NCI-H1092 (cell line): ENCODE measurements around the gene CTTNBP2.

Source experiments
- DNase-seq: peaks from one replicate; lab custom pipeline; 2025; lab: John Stamatoyannopoulos, UW

The CTTNBP2 gene

GRCh38 chr7:117782761-117783160, 90.5 kb downstream of the CTTNBP2 start:
- no peak for DNase-seq

GRCh38 chr7:117781707-117782106, 91.5 kb downstream of the CTTNBP2 start:
- DNase-seq: no peak

DNA sequence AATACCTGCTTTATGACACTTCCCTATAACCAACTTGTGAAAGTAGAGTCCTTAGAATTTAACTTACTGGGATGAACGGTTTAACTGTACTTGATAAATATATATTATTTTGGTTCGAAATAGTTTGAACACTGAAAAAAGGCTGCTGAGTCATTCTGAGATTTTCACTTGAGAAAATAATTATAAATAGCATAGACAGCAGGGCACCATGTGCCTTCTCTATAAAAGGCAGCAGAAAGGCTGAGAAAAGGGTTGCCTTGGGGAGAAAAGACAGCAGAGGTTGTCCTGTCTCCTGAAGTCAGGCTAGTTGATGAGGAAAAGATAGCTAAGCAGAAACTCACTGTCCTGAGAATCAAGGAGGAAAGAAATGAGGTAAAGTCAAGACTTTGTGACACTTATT, 92.4 kb downstream of the CTTNBP2 start:
- DNase-seq: no peak

GRCh38 chr7:117777335-117778142, 95.7 kb downstream of the CTTNBP2 start:
- DNase-seq: peak; percentile 26

DNA sequence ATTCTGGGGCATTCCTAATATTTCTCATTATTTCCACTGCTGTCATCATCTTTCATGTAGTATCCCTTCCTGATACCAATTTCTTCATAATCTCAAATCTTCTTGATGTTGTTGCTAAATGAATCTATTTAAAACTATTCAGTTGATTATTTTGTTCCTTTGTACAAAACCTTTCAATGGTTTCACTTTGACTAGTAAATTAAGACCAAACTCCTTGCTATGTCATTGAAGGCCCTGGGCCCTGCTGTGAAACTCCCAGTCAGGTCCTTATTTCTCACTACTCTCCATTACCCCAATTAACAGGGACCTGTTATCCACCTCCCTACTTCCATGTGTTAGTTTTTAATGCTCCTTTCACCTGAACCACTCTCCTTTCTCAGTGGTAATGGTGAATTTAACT, 97.0 kb downstream of the CTTNBP2 start:
- no peak for DNase-seq

DNA sequence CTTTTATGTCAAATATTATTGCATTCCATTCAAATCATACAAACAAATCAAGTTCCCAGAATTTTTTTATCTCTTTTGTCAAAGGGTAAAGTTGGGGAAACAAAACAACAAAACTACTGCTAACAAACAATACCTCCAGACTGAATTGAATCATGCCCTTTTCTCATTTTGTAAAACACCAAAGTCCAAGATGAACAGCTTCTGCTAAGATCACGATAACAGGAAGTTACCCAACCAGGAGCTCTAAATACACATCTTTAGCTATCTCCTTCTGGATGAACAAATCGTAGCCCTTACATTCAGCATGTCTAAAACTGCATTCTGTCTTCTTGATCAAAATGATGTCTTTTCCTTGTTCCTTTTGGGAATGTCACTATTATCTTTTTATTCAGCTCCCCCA, 97.4 kb downstream of the CTTNBP2 start:
- DNase-seq: no peak

DNA sequence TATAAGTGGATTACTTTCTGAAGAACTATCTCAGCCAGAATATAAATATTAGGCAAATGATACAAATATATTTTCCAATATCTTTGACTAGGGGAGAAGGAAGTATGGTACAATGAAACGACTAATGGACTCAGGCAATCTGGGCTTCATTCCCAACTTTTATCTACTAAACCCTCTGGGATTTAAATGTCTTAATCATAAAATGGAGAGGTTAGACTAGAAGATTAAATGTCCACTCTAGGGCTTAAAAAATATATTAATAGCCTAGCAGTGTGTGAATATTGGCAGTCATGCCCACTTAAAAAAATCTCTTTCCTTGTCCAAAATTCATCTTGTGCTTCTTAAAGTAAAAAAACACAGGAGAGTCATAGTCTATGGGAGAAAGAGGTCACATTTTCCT, 98.3 kb downstream of the CTTNBP2 start:
- no peak for DNase-seq

DNA sequence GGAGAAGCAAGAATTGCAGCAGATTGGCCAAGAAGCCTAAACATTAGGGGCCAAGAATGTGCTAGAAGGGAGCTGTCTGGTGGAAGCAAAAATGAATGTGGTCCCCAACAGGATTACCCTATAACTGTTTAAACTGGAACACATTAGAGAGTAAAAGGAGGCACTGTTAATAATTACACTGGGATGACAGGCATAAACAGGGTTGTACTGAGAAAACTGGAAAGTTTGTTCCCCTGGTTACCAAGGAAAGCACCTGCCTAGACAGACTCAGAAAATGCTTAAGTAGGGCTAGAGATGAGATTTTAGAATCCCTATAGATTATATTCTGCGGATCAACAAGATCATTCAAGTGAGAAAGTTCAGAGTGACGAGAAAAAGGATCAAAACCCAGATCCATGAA, 100.8 kb downstream of the CTTNBP2 start:
- no peak for DNase-seq

- no peak for DNase-seq
Observed at GRCh38 chr7:117771756-117772155, 101.5 kb downstream of the CTTNBP2 start.

GRCh38 chr7:117769085-117769484, 104.2 kb downstream of the CTTNBP2 start:
- no peak for DNase-seq

GRCh38 chr7:117767951-117768350, 105.3 kb downstream of the CTTNBP2 start:
- DNase-seq: no peak

GRCh38 chr7:117766913-117767312, 106.3 kb downstream of the CTTNBP2 start:
- no peak for DNase-seq

DNA sequence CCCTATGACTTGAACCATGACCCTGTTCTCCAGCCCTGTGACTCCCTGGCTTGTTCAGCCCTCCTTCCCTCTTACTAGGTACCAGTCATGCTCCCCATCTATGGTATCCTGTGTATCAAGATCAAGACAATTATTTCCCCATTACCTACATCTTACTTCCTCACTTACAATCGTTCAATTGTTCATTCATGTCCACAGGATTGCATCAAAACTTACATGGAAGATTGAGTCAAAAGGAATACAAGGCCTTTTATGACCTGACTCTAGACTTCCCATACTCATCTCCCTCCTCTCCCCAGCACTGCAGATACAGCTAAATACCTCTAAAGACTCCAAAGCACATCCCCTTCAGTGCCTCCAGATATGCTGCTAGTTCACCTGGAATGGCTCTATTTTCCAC, 109.2 kb downstream of the CTTNBP2 start:
- DNase-seq: no peak

DNA sequence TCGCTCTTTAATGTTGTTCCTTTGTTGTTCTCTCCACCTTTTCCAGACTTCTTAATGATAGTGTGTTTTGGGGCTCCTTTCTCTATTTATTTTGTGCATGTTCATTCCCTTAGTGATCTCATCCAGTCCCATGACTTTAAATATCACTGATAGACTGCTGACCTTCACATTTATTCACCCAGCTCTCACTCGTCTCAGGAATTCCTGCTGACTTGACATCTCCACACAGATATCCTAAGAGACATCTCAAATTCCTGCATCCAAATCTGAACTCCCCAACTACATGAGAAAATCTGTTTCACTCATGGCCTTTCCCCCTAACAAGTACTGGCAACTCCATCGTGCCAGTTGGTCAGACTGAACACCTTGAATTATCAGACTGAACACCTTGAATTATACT, 111.2 kb downstream of the CTTNBP2 start:
- DNase-seq: no peak

DNA sequence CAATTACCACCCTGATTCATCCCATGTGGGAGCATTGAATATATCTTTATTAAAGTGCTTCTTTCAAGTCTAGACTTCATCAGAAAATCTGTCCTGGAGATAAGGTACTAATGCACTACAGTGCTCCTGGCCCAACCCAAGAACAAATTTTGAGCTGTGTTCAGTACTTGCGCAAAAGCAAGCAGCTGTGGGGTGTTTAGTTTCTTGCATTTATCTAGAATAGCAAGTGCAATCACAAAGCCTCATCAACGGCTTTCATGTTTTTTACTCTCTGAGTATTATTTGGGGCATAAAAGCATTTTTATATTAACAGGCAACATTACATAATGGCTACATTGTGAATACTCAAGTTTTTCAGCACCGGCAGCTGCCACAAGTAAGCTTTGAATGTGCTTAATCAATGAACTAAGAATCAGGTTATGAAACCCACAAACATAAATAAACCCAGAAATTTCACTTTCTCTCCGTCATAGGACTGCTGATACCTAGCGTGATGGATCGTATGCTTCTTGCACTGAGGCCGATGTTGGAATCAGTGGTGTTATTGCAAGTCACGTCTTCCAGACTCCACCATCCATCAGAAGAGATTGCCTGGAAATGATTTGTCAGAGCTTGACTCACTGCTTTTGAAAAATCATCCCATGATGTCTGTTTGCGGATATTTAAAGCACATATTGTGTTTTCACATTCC, 113.1 kb downstream of the CTTNBP2 start:
- DNase-seq: no peak

DNA sequence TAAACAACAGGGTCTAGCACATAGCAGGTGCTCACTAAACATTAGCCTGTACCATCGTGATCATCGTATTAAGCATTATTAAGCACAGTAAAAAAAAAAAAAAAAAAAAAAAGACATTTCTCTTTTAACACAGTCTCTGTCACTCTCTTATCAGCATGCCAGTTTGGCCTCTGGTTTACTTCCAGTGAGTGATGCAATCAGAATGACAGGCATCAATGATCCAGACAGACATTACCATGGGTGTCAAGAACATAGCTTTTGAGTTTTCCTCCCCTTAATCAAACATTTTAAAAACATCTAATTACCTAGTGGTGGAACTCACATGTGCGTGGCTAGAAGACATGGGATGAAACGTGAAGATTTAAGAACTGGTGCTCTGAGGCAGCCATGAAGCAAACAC, 115.8 kb downstream of the CTTNBP2 start:
- DNase-seq: no peak

GRCh38 chr7:117756586-117757085, 116.6 kb downstream of the CTTNBP2 start:
- DNase-seq: no peak

- no peak for DNase-seq
Observed at GRCh38 chr7:117755136-117755535, 118.1 kb downstream of the CTTNBP2 start.

DNA sequence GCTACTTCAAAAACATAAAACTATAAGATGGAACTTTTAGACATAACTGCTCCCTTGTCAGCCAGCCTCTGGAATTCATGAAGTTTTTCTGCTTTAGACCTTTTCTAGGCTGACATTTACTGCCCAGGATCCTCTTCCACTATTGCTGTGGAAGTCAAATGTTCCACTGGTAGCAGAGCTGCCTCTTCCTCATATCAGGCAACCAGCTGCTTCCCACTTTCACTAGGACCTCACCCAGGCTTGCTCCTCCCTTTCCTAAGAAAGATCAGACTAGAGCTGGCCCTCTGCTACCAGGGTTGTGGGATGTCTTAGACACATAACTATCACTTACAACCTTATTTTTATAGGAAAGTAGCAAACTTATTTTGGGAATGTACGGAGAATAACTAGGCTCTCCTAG, 121.5 kb downstream of the CTTNBP2 start:
- DNase-seq: no peak

GRCh38 chr7:117750612-117751563, 122.4 kb downstream of the CTTNBP2 start:
- peak; percentile 35 for DNase-seq

DNA sequence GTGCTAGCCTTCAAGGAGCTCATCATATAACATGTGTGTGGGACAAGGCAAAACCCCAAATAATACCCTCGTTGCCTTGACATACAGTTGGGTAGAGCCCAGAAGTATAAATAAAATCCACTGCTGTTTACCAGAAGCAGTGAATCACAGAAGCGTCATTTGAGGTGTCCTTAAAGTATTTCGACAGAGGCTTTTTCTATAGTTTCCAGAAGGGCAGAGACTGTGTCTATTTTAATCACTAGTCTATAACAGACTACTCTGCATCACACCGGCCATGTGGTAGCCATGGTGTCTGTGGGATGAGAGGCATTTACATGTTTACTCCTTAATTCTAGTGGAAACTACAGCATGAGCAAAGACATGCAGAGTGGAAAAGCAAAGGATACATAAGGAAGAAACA, 131.3 kb downstream of the CTTNBP2 start:
- DNase-seq: no peak

DNA sequence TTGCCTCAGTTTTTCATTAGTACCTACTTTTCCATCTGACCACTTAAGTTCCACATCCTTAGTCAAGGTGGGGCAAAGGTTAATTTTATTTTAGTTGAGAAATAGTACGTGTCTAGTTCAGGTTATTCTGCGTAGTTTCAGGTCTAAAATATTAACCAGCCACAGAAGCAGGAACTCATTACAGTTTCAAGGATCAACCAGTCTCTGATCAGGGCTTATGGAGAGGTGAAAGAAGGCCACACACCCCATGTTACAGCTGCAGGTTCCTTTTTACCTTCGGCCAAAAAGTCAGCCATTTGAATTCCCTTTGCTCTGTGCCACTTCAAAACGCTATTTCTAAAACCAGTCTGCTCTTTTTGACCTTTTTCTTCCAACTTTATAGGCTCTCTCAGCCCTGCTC, 134.2 kb downstream of the CTTNBP2 start:
- no peak for DNase-seq
